EL (cell line): ENCODE measurements around the gene SLC22A31.
"Not testable (repeated sequence)": the region's sequence is repeated elsewhere in the genome, so short reads cannot be mapped to it uniquely, and the experiment has no call there.

Experiments
- DNase-seq: peaks from one replicate; pipeline ENCODE4 v3.0.0-alpha.2; 2016

Gene SLC22A31

DNA sequence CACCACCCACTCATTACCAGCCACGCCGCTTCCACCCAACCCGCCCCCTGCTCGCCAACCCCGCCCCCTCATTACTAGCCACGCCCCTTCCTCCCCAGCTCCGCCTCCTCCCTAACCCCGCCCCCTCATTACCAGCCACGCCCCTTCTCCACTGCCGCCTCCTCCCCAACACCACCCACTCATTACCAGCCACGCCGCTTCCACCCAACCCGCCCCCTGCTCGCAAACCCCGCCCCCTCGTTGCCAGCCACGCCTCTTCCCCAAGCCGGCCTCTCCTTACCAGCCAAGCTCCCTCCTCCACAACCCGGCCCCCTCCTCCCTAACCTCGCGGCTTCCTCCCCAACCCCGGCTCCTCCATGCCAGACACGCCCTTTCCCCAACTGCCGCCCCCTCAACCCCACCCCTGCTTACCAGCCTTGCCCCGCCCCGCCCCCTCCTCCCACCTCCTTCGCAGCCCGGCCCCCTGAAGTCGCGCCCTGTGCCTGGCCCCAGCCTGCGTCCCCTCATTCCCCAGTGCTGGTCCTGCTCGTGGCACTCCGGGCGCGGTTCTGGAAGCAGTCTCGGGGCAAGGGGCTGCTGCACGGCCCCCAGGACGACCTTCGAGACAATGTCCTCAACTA lies 7.3 kb downstream of the SLC22A31 start:
- peak; percentile 61 for DNase-seq

DNA sequence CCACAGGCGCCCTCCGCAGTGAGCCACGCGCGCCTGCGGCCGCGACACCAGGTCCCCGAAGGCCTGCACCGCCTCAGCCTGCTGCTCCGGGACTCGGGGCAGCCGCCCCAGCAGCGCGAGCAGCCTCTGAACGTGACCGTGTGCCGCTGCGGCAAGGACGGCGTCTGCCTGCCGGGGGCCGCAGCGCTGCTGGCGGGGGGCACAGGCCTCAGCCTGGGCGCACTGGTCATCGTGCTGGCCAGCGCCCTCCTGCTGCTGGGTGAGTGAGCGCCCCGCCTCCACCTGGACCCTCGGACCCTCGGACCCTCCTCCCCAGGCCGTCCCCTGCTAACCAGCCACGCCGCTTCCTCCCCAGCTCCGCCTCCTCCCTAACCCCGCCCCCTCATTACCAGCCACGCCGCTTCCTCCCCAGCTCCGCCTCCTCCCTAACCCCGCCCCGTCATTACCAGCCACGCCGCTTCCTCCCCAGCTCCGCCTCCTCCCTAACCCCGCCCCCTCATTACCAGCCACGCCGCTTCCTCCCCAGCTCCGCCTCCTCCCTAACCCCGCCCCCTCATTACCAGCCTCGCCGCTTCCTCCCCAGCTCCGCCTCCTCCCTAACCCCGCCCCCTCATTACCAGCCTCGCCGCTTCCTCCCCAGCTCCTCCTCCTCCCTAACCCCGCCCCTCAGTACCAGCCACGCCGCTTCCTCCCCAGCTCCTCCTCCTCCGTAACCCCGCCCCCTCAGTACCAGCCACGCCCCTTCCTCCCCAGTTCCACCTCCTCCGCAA lies 8.0 kb downstream of the SLC22A31 start:
- DNase-seq: peak; percentile 85

DNA sequence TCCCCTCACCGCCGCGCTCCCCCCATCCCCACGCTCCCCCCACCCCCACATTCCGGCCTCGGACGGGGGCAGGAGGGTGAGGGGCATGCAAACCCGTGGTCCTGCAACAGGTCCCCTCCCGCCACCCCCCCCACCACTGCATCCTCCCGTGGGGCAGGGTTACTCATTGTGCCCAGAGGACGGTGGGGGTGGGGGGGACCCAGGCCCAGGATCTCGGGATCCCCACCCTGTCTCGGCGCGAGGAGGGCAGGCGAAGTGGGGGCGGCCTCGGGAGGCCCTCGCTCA lies 8.5 kb downstream of the SLC22A31 start:
- DNase-seq: no peak

GRCh38 chr16:89191033-89191900 lies 9.1 kb downstream of the SLC22A31 start:
- DNase-seq: no peak

DNA sequence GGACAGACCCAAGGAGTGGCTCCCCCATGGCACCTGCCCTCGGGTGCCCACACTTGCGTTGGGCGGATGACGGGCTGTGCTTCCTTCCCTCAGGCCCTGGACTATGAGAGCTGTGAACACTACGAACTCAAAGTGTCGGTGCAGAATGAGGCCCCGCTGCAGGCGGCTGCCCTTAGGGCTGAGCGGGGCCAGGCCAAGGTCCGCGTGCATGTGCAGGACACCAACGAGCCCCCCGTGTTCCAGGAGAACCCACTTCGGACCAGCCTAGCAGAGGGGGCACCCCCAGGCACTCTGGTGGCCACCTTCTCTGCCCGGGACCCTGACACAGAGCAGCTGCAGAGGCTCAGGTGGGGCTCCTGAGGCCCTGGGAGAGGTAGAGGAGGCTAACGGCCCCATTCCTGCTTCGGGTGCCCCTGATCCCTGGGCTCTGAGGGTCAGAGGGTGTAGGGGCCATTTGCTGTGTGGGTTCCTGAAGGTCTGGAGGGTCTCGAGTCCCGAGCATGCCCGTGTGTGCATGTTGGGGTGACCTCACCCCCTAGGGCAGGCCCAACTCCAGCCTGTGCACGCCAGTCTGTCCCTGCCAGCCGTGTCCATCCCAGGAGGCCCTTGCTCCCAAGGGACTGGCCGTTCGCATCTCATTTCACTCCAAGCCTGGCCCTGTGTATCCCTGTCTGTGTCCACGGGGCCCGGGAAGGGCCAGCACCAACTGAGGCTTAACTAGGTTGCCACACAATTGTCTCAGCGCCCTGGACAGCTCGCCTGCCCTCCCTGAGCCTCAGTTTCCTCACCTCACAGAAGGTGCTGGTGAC lies 10.0 kb downstream of the SLC22A31 start:
- DNase-seq: no peak

GRCh38 chr16:89189358-89190025 lies 10.8 kb downstream of the SLC22A31 start:
- no peak for DNase-seq

GRCh38 chr16:89188471-89189357 lies 11.6 kb downstream of the SLC22A31 start:
- not testable (repeated sequence) for DNase-seq

- no peak for DNase-seq
Measured at GRCh38 chr16:89187770-89188392, 12.5 kb downstream of the SLC22A31 start.

DNA sequence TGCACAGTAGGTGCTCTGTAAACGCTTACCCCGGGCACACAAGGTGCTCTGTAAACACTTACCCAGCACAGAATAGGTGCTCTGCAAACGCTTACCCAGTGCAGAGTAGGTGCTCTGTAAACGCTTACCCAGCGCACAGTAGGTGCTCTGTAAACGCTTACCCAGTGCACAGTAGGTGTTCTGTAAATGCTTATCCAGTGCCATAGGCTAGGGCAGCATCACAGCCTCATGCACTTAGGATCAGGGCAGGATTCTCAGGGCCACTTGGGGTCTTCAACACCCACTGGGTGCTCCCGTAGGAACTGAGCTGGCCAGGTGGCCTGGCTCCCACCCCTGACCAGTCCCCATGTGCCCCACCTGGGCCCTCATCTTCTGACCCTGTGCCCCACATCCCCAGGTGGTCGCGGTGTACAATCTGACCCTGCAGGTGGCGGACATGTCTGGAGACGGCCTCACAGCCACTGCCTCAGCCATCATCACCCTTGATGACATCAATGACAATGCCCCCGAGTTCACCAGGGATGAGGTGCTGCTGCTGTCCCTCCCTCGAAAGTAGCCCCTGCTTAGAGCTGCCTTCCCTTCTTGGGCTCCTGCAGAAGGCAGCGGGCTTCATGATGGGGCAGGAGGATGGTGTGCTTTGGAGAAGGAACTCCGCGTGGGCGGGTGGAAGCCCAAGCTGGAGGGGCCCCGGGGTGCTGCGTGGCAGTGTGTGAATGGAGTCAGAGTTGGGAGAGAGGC lies 13.1 kb downstream of the SLC22A31 start:
- peak; percentile 36 for DNase-seq

GRCh38 chr16:89186593-89187031 lies 13.7 kb downstream of the SLC22A31 start:
- DNase-seq: not testable (repeated sequence)

DNA sequence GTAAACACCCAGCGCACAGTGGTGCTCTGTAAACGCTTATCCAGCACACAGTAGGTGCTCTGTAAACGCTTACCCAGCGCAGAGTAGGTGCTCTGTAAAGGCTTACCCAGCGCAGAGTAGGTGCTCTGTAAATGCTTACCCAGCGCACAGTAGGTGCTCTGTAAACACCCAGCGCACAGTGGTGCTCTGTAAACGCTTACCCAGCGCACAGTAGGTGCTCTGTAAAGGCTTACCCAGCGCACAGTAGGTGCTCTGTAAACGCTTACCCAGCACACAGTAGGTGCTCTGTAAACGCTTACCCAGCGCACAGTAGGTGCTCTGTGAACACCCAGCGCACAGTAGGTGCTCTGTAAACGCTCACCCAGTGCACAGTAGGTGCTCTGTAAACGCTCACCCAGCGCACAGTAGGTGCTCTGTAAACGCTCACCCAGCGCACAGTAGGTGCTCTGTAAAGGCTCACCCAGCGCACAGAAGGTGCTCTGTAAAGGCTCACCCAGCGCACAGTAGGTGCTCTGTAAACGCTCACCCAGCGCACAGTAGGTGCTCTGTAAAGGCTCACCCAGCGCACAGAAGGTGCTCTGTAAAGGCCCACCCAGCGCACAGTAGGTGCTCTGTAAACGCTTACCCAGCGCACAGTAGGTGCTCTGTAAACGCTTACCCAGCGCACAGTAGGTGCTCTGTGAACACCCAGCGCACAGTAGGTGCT lies 14.3 kb downstream of the SLC22A31 start:
- not testable (repeated sequence) for DNase-seq

DNA sequence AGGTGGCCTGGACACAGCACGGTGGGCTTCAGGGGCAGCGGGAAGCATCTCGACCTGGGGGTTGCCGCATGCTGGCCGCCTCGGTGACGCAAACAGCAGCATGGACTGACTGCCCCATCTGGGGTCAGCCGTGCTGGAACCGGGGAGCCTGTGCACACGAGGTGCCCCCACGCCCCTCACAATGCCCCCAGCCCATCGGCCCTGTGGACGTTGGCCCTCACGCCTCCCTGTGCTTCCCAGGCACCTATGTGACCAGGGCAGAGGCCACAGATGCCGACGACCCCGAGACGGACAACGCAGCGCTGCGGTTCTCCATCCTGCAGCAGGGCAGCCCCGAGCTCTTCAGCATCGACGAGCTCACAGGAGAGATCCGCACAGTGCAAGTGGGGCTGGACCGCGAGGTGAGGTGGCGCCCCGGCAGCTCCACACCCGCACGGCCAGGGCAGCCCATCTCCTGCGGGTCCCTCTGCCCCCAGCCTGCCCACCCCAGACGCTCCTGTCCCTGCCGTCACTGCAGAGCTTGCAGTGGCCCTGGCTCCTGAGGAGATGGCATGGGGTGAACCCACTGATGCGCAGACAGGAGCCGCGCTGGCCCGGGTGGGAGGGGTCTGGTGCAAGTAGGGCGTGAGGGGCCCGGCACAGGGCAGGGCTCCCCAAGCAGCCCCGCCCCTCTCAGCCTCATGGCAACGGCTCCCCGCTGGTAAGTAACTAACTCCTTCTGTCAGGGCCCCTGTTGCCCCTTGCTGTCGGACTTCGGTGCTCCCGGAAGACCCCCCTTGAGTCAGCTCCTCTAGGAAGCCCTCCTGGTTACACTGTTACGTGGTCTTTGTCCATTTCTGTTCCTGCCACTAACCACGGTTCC lies 15.2 kb downstream of the SLC22A31 start:
- no peak for DNase-seq

- no peak for DNase-seq
Measured at GRCh38 chr16:89184677-89184932, 15.7 kb downstream of the SLC22A31 start.

DNA sequence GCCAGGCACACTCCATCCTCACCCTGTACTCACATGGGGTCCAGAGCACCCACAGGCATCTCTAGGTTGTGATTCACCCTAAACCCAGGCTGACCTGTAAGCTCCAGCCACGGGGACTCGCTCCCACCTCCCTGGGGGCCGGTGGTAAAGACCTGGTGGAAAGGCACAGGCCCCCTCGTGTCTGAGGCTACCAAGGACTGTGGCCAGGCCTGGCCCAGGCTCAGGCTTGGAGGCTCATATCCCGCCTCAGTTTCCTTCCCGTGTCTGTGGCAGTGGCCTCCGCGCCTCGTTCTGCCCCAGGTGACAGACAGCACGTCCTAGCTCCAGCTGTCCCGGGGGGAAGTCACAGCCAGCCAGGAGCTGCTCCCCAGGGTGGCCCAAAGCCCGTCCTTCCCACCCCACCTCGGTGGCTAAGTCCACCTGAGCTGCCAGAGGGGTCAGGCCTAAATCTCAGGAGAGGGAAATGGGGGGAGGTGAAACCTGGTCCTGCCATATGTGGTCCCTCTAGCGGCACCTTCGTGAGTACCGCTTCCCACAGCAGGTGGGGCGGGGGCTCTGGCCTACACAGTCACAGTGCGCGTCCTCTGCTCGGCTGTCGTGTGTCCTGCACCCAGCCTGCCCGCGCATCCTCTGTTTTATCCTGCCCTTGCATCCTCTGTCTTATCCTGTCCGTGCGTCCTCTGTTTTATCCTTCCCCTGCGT lies 16.2 kb downstream of the SLC22A31 start:
- DNase-seq: no peak

- DNase-seq: no peak
Measured at GRCh38 chr16:89183463-89183862, 16.9 kb downstream of the SLC22A31 start.

DNA sequence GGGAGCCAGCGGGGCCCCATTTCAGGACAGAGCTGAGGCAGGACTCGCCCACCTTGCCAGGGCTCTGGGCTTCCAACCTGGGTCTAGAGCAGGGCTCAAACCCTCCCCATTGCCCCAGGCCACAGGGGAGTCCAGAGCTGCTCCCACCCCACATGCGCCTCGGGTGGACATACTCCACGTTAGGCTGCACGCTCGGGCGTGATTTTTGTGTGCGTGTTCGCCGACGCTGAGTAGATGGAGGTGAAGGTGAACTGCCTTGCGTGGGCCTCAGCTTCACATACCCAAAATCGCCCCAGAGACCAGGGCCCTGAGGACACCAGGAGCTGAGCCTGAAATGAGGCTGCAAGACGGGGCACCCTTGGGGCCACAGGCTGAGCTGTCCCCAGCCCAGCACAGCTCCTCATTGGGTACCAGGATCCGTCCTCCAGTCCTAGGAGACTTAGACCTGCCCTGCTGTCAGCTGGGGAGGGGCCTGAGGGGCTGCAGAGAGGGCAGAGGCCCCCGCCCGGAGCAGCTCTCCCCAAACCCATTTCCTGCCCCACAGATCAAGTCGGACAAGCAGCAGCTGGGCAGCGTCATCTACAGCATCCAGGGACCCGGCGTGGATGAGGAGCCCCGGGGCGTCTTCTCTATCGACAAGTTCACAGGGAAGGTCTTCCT lies 20.6 kb downstream of the SLC22A31 start:
- DNase-seq: no peak

DNA sequence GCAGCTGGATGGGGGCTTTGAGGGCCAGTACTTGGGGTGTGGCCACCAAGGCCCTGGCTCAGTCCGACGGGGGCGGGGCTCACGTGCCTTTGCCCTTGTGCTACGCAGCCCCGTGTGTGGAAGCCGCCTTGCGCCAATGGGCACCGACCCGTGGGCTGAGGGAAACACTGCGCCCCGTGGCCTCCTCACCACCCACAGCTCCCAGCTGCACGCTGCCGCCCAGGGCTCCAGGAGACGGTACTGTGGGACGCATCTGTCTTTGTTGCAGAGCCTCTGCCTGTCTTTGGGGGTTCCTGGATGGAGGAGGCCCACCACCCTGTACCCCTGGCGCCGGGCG lies 21.2 kb downstream of the SLC22A31 start:
- no peak for DNase-seq
